Endothelial cell (in vitro differentiated cells): ENCODE results near the gene SPATA3. TPM values are rescaled to one million over a fixed set of nuclear protein-coding genes. Genes with fewer than 3 reads are reported as not detected.

Source experiments
- DNase-seq: peaks from one replicate; pipeline ENCODE4 v3.0.0; 2021; ENCODE audit warnings: low spot score
- H3K27ac Mint-ChIP-seq: one replicate; pipeline ENCODE4 v1.8.0; 2021; ENCODE audit warnings: mixed read lengths, inconsistent platforms; ENCODE audit not compliant: unreplicated experiment
- H3K27me3 Mint-ChIP-seq: one replicate; pipeline ENCODE4 v1.8.0; 2021; ENCODE audit warnings: mild to moderate bottlenecking, moderate library complexity, mixed read lengths, inconsistent platforms; ENCODE audit not compliant: unreplicated experiment
- H3K36me3 Mint-ChIP-seq: one replicate; pipeline ENCODE4 v1.8.0; 2021; ENCODE audit warnings: mild to moderate bottlenecking, low read depth, mixed read lengths, inconsistent platforms; ENCODE audit not compliant: unreplicated experiment
- H3K4me1 Mint-ChIP-seq: one replicate; pipeline ENCODE4 v1.8.0; 2021; ENCODE audit warnings: mild to moderate bottlenecking, mixed read lengths, inconsistent platforms; ENCODE audit not compliant: unreplicated experiment
- H3K4me3 Mint-ChIP-seq: one replicate; pipeline ENCODE4 v1.8.0; 2021; ENCODE audit warnings: mild to moderate bottlenecking, mixed read lengths, inconsistent platforms; ENCODE audit not compliant: unreplicated experiment
- H3K9me3 Mint-ChIP-seq: one replicate; pipeline ENCODE4 v1.8.0; 2021; ENCODE audit warnings: mixed read lengths, inconsistent platforms; ENCODE audit not compliant: unreplicated experiment
- CTCF ChIP-seq: fragments of 200-600 bp; sonication (generic); IDR thresholded peaks from one replicate; pipeline ENCODE4 v1.5.0; 2021; ENCODE audit warnings: antibody characterized with exemption; ENCODE audit not compliant: unreplicated experiment
- total RNA-seq: library from RNA; stranded (reverse); fragmentation: NEBNext Ultra II Directional; extraction: Animal tissue kit (Norgen Biotek cat#: 25700); gene quantifications from one replicate; pipeline ENCODE4 v1.2.1, GENCODE V29; 2021; ENCODE audit not compliant: unreplicated experiment

SPATA3 gene
- total RNA-seq, 1 donor from 2014 or later = not detected

DNA sequence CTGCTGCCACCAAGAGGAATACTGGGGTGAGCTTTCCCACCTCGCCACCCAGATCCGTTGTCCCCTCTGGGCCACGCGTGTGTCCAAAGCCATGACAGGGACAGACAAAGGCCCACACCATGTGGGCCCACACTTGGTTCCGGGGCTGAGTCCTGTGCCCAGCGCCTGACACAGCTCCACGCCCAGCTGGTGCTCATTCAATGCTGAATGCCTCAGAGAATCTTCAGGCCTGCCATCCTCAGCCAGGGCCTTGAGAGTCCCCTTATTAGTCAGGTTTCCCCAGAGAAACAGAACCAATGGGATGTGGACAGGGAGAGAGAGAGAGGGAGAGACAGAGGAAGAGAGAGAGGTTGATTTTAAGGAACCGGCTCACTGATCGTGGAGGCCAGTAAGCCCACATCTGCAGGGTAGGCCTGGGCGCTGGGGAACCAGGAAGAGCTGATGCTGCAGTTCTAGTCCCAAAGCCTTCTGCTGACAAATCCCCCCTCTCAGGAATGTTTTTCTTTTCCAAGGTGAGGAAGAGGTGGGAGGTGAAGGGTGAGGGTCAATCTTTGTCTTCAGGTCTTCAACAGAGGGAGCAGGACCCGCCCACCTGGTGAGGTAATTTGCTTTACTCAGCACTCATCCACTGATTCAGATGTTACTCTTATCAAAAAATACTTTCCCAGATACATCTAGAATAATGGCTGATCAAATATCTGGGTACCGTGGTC, 10.2 kb upstream of the SPATA3 start:
- Mint-ChIP-seq H3K4me1 (no peaks in the 10 kb centered on the region), H3K36me3 (no peaks in the 10 kb centered on the region), H3K27ac (no peak overlapping the region), H3K27me3 (peaks cover 7% of the 10 kb centered on the region), H3K9me3 (no peaks in the 10 kb centered on the region), H3K4me3 (no peak overlapping the region)
- TF ChIP-seq CTCF = no peak
- no peak for DNase-seq

- no peak for DNase-seq
- no peak overlapping the region for H3K4me3 Mint-ChIP-seq
- H3K27ac Mint-ChIP-seq = no peak overlapping the region
- no peaks in the 10 kb centered on the region for H3K9me3 Mint-ChIP-seq
- peaks cover 9% of the 10 kb centered on the region for H3K27me3 Mint-ChIP-seq
- no peak for TF ChIP-seq CTCF
- H3K36me3 Mint-ChIP-seq = no peaks in the 10 kb centered on the region
- H3K4me1 Mint-ChIP-seq = no peaks in the 10 kb centered on the region
These were observed 9.3 kb upstream of the SPATA3 start for GRCh38 chr2:230986520-230987136.

- H3K9me3 Mint-ChIP-seq = no peaks in the 10 kb centered on the region
- peak; percentile 96 for TF ChIP-seq CTCF
- peak; percentile 93 for DNase-seq
- H3K4me3 Mint-ChIP-seq = no peak overlapping the region
- H3K4me1 Mint-ChIP-seq = no peaks in the 10 kb centered on the region
- H3K36me3 Mint-ChIP-seq = no peaks in the 10 kb centered on the region
- no peak overlapping the region for H3K27ac Mint-ChIP-seq
- peaks cover 10% of the 10 kb centered on the region for H3K27me3 Mint-ChIP-seq
These were observed 8.5 kb upstream of the SPATA3 start for GRCh38 chr2:230987137-230988020.

DNA sequence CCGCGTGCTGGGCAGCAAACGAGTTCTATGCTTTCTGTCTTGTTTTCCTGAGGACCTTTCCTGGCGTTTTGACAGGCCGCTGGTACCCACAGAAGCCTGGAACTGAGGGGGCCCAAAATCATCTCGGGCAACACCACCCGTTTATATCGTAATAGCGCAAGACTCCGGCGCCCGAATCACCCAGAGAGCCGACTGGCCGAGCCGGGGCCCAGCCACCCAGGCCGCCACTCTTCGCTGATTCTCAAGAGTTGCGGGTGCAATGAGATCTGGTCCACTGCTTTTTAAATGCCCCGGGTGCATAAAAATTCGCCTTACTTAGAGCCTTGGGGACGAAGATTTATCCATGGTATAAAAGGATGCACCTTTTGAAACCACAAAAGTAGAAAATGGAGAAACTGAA, 6.2 kb upstream of the SPATA3 start:
- no peaks in the 10 kb centered on the region for H3K9me3 Mint-ChIP-seq
- no peak for TF ChIP-seq CTCF
- H3K4me3 Mint-ChIP-seq = no peak overlapping the region
- peaks cover 12% of the 10 kb centered on the region for H3K27me3 Mint-ChIP-seq
- no peaks in the 10 kb centered on the region for H3K4me1 Mint-ChIP-seq
- no peak for DNase-seq
- H3K27ac Mint-ChIP-seq = no peak overlapping the region
- H3K36me3 Mint-ChIP-seq = no peaks in the 10 kb centered on the region
